ENCODE measurements around the gene TPP1.

Gene TPP1

DNA sequence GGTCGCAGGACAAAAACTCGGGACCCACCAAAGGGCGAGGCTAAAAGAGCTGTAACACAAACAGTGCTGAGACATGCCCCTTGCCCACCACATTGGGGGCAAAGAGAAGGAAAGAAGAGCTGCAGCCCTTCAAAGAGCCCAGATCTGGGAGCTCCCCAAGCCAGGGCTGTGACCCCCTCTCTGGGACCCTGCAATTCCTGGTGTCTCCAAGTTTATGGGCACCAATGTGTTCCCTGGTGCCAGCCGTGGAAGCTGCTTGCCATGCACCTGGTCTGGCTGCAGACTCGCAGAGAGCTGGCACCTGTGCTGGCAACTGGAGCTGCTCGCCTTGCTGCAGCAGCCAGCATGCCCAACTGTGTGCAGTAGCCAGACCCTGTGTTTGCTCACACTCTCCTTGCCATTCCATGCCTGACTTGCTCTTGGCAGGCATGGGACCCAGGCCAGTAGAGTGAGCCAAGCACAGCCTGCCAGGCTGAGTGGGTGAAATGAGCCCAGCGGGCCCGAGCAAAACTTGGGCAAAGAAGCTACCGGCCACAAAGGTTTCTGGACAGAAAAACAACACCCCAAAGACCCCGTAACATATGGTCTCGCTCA is 31.8 kb downstream of the TPP1 start:
- no peak for DNase-seq (ENCODE audit: low spot score)

GRCh38 chr11:6586434-6587359 is 32.5 kb downstream of the TPP1 start:
- no peak for DNase-seq (ENCODE audit: low spot score)

- no peak for DNase-seq (ENCODE audit: low spot score)
Observed at GRCh38 chr11:6584528-6584927, 34.7 kb downstream of the TPP1 start.

DNA sequence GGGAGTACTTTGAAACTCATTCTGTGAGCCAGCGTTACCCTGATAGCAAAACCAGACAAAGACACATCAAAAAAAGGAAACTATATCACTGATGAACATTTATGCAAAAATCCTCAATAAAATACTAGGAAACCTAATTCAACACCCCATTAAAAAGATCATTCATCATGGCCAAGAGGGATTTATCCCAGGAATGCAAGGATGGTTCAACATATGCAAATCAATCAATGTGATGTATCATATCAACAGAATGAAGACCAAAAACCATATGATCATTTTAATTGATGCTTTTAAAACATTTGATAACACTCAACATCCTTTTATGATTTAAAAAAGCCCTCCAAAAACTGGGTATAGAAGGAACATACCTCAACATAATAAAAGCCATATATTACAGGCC is 35.6 kb downstream of the TPP1 start:
- no peak for DNase-seq (ENCODE audit: low spot score)

GRCh38 chr11:6579681-6580080 is 39.5 kb downstream of the TPP1 start:
- DNase-seq (ENCODE audit: low spot score) = no peak

GRCh38 chr11:6578134-6578533 is 41.1 kb downstream of the TPP1 start:
- DNase-seq (ENCODE audit: low spot score) = no peak

GRCh38 chr11:6576471-6577373 is 42.5 kb downstream of the TPP1 start:
- DNase-seq (ENCODE audit: low spot score) = no peak

GRCh38 chr11:6574816-6575715 is 44.2 kb downstream of the TPP1 start:
- no peak for DNase-seq (ENCODE audit: low spot score)

DNA sequence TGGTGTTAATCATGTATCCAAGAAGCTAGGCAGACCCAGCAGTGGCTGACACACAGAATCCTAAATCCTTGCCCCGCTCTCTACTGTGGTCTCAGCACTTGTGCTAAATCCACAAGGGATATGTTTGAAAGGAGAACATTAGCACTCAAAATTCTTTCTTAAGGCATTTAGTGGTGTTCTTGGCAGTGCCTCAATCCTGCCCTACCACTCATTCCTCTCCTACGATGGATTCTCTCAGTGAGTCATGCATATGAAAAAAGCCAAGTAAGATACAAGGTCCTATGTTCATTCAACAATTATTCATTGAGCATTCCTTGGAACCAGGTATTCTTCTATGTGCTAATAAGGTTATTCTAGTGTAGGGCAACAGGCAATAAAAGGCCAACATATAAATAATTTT is 47.0 kb downstream of the TPP1 start:
- no peak for DNase-seq (ENCODE audit: low spot score)

- no peak for DNase-seq (ENCODE audit: low spot score)
Observed at GRCh38 chr11:6571434-6572008, 47.7 kb downstream of the TPP1 start.

GRCh38 chr11:6570691-6571427 is 48.4 kb downstream of the TPP1 start:
- DNase-seq (ENCODE audit: low spot score) = no peak

DNA sequence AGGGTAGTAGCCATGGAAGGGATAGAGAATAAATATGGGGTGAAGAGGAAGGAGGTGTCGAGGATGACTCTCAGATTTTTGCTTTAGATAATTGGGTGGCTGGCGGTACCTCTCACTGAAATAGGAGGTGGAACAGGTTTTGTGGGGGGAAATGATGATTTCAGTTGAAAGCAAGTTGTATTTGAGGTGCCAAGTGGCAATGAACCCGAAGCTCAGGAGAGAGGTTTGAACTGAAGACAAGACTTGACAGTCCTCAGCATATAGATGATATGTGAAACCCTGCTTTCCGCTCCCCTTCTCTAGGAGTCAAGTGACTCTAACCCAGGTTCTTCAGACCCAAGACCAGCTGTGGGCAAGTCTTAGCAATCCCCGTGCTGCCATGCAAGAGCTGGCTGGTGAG is 49.5 kb downstream of the TPP1 start:
- no peak for DNase-seq (ENCODE audit: low spot score)

DNA sequence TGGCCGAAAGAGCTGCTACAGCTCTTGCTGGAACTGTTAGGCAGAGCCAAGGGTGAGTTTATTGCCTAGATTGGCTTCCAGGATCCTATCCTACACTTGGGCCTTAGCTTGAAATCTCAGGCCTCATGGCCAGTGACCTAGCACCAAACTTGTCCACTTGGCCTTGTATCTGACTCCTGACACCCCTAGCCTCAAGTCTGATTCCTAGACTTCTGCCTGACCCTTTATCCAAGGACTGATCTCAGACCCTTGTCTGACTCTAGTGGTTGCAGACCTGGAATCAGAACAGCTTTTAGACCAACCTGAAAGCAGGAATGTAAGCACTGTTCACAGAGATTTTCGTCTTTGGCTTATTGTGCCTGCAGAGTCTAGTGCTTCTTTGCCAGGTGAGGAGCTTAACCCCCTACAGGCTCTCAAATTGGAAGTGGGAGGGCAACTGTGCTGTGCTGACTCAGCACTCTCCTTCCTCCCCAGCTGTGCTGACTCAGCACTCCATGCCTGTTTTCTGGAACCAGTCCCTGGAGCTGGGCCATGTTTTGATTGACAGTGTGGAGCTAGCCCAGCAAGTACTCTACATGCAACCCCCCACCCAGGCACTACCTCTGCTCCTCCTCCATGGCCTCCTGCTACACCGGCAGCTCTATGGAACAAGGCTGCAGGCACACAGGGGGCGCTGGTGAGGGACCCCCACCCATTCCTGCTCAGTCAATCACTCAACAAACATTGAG is 50.9 kb downstream of the TPP1 start:
- no peak for DNase-seq (ENCODE audit: low spot score)

- DNase-seq (ENCODE audit: low spot score) = no peak
Observed at GRCh38 chr11:6567371-6567745, 51.9 kb downstream of the TPP1 start.

GRCh38 chr11:6566704-6567370 is 52.4 kb downstream of the TPP1 start:
- DNase-seq (ENCODE audit: low spot score) = no peak

- DNase-seq (ENCODE audit: low spot score) = no peak
Observed at GRCh38 chr11:6565988-6566703, 53.1 kb downstream of the TPP1 start.

GRCh38 chr11:6565325-6565724 is 53.9 kb downstream of the TPP1 start:
- DNase-seq (ENCODE audit: low spot score) = no peak

DNA sequence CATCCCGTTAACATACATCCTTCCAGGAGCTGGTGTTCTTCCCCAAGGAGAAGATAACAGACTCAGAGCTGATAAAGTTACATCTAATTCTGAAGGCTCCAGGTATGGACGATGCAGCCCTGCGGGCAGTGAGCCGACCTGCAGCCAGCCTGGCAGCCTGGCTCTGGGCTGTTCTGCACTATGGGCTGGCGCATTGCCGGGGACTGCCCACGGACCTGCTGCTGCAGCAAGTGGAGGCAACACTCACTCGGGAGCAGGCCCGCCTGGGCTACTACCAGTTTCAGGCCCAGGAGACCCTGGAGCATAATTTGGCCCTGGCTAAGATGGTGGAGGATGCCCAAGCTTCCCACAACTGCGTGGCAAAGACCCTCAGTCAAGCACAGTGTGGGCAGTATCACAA is 55.6 kb downstream of the TPP1 start:
- no peak for DNase-seq (ENCODE audit: low spot score)

Measured in CD4-positive, alpha-beta T cell treated with Interleukin-2 at 100 ng/mL for 4 hours (primary cell).